Subcutaneous abdominal adipose tissue (tissue), 5 donors: ENCODE measurements around the gene DTX2.
"Not testable (repeated sequence)": the region's sequence is repeated elsewhere in the genome, so short reads cannot be mapped to it uniquely, and the experiment has no call there.

ENCODE experiments used
- H3K27ac ChIP-seq: one replicate; pipeline ENCODE4 v1.7.0; 2013; ENCODE audit warnings: low read depth, mild to moderate bottlenecking, inconsistent platforms, low read length, moderate library complexity
- H3K27me3 ChIP-seq, 5 donors: one replicate each; pipeline ENCODE4 v1.7.0; 2013; ENCODE audit warnings: low read length in 5 of 5, inconsistent platforms in 1 of 5; ENCODE audit not compliant: control insufficient read depth in 5 of 5, insufficient read depth in 4 of 5
- H3K36me3 ChIP-seq, 5 donors: one replicate each; pipeline ENCODE4 v1.7.0; 2013; ENCODE audit warnings: low read length in 5 of 5; ENCODE audit not compliant: control insufficient read depth in 5 of 5, insufficient read depth in 5 of 5
- H3K4me1 ChIP-seq, 5 donors: one replicate each; pipeline ENCODE4 v1.7.0; 2013; ENCODE audit warnings: low read length in 5 of 5, mild to moderate bottlenecking in 3 of 5, moderate library complexity in 1 of 5; ENCODE audit not compliant: control insufficient read depth in 5 of 5, insufficient read depth in 5 of 5
- H3K4me3 ChIP-seq, 5 donors: one replicate each; pipeline ENCODE4 v1.7.0; 2013; ENCODE audit warnings: low read length in 5 of 5, low read depth in 1 of 5
- H3K9ac ChIP-seq, 5 donors: one replicate each; pipeline ENCODE4 v1.7.0; 2013; ENCODE audit warnings: low read length in 5 of 5, mild to moderate bottlenecking in 4 of 5, moderate library complexity in 3 of 5
- H3K9me3 ChIP-seq, 5 donors: one replicate each; pipeline ENCODE4 v1.7.0; 2013; ENCODE audit warnings: low read length in 5 of 5; ENCODE audit not compliant: control insufficient read depth in 5 of 5
- donor health status: healthy.
- donor health status: healthy.
- donor health status: healthy.
- donor health status: healthy.
- donor health status: healthy.

The DTX2 gene

DNA sequence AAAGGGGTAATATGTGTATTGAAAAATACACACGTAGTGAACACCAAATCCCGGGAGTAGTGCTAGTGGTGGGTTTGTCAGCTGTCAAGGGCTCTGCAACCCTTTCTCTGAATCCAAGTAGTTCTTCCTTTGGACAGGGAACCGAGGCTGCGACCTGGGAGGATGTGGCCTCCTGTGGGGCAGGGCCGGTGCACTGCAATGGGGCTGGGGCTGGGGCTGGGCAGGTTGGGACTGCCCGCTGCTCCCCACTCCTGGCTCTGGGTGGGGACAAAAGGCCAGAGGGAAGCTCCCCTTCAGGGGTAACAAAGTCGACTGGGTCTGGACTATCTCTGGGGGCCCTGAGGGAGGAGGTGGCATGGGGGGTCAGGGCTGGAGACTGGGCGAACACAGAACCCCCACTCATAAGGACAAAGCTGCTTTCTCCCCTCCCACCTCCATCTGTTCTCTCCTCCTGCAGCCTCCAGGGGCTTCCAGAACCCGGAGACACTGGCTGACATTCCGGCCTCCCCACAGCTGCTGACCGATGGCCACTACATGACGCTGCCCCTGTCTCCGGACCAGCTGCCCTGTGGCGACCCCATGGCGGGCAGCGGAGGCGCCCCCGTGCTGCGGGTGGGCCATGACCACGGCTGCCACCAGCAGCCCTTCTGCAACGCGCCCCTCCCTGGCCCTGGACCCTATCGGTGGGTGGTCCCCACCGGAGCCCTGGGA, 49.8 kb downstream of the DTX2 start:
- not testable (repeated sequence) for H3K27ac ChIP-seq, H3K9me3 ChIP-seq, H3K9ac ChIP-seq, H3K27me3 ChIP-seq, H3K4me3 ChIP-seq, H3K36me3 ChIP-seq
- peaks cover 0 to 23% (median 20%) of the 10 kb centered on the region in 5 donors for H3K4me1 ChIP-seq

DNA sequence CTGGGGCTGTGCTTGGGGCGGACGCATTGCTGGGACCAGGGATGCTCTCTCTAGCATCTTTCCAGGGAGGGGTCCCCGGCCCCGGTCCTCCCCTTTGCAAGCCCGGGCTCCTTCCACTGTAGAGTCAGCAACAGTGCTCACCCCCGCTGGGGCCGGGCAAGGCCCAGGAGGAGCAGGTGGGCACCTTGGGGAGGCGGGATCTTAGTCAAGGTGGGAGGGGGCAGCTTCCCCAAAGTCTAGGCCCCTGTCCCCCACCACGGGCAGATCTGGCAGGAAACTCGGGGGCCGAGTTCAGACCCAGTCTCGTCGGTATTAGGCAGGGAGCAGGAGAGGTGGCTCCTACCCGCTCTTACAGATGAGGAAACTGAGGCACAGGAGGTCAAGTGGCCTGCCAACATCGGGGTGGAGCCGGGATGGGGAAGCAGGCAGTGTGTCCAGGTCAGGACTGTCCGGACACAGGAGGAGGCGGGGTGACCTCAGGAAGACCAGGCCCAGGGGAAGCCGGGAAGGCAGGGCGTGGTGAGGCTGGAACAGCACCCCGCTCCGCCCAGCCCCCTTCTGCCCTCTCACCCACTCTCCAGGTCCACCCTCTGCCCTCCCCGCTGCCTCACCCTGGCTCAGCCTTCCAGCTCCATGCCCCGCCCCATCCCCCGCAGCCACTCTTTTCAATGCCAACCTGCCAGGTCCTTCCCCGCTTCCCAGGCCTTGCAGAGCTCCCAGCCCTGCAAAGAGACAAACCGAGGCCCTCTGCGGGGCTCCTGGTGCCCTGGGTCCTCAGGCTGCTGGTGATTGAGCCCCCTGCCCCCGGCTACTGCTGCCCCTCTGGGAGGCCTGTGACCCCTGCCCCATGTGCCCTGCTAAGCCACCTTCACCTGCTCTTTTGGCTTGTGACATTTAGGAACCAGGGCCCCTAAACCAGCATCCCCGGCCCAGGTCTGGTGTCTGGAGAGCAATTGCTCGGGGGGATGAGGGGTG, 50.7 kb downstream of the DTX2 start:
- H3K27me3 ChIP-seq, H3K36me3 ChIP-seq: not testable (repeated sequence)
- H3K27ac ChIP-seq = peak overlapping the region; percentile 10

GRCh38 chr7:76512941-76513816, 51.7 kb downstream of the DTX2 start:
- Histone ChIP-seq H3K9ac (peak overlapping the region in 2 of 5 donors; percentile 11 to 56), H3K27me3 (no peaks in the 10 kb centered on the region), H3K27ac (peak overlapping the region; percentile 10), H3K4me3 (peak overlapping the region in 1 of 5 donors; percentile 7), H3K9me3 (no peaks in the 10 kb centered on the region), H3K4me1 (peaks cover 0 to 23% (median 20%) of the 10 kb centered on the region in 5 donors), H3K36me3 (no peaks in the 10 kb centered on the region)

More for the DNA sequence above, 50.7 kb downstream of the DTX2 start:
- not testable (repeated sequence) for H3K9ac ChIP-seq, H3K9me3 ChIP-seq, H3K4me3 ChIP-seq
- peaks cover 0 to 23% (median 20%) of the 10 kb centered on the region in 5 donors for H3K4me1 ChIP-seq

DNA sequence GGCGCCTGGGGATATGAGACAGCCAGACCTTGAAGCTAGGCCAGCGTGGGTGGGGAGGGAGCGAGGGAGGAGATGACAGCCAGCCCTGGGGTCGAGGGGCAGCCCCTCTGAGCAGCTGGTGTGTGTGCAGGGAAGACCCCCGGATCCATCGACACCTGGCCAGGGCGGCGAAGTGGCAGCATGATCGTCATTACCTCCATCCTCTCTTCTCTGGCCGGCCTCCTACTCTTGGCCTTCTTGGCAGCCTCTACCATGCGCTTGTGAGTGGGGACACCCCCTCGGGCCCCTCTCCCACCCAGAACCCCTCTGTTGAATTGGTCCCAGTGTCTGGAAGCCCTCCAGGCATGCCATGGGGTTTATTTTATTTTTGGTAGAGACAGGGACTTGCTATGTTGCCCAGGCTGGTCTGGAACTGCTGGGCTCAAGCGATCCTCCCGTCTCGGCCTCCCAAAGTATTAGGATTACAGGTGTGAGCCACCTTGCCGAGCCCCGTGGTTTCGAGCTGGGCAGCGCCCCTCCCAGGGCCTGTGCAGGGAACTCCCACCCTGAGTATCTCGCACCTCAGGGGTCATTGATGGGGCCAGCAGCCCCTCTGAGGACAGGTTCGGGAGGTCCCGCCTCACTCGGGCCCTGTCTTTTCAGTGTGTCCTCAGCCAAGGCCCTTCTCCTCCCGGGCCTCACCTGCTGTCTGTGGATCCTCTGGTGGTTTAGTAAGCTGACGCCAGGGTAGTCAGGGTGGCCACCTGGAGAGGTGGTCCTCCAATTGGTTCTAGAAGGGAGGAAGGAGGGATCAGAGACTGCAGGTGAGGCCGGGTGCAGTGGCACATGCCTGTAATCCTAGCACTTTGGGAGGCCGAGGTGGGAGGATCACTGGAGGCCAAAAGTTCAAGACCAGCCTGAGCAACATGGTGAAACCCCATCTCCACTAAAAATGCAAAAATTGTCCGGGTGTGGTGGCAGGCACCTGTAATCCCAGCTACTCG, 52.6 kb downstream of the DTX2 start:
- Histone ChIP-seq H3K36me3 (no peaks in the 10 kb centered on the region), H3K4me1 (peaks cover 0 to 23% (median 20%) of the 10 kb centered on the region in 5 donors), H3K9me3 (no peaks in the 10 kb centered on the region), H3K4me3 (no peak overlapping the region), H3K27me3 (no peaks in the 10 kb centered on the region), H3K9ac (no peak overlapping the region), H3K27ac (no peak overlapping the region)

GRCh38 chr7:76514926-76515771, 53.6 kb downstream of the DTX2 start:
- Histone ChIP-seq H3K9ac (no peak overlapping the region), H3K27ac (no peak overlapping the region), H3K36me3 (no peaks in the 10 kb centered on the region), H3K9me3 (no peaks in the 10 kb centered on the region), H3K4me3 (no peak overlapping the region), H3K4me1 (peaks cover 0 to 18% (median 16%) of the 10 kb centered on the region in 5 donors), H3K27me3 (no peaks in the 10 kb centered on the region)

DNA sequence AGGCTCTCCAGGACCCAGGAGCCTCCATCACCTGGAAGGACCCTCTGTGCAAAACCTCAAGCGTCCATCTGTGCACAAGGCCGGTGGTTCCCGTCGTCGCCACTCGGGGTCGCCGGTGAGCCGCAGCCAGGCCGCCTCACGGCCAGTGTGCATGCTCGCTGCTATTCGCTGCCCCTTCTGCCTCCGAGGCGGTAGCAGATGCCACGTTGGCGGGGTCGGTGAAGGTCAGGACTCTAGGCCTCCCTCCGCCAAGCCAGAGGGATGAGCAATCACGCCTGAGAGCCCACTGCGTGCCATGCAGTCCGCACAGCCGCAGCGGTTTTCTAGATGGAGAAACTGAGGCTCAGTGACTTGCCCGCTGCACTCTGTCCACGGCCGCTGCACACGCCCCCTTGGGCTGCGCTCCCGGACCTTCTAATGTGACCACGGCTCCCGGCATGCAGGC, 54.5 kb downstream of the DTX2 start:
- peaks cover 0 to 18% (median 12%) of the 10 kb centered on the region in 5 donors for H3K4me1 ChIP-seq
- no peak overlapping the region for H3K9ac ChIP-seq
- no peaks in the 10 kb centered on the region for H3K27me3 ChIP-seq
- peak overlapping the region in 1 of 5 donors; percentile 43 for H3K4me3 ChIP-seq
- no peaks in the 10 kb centered on the region for H3K36me3 ChIP-seq
- no peaks in the 10 kb centered on the region for H3K9me3 ChIP-seq
- H3K27ac ChIP-seq = no peak overlapping the region

- H3K4me3 ChIP-seq, H3K27ac ChIP-seq, H3K9ac ChIP-seq, H3K36me3 ChIP-seq, H3K27me3 ChIP-seq, H3K9me3 ChIP-seq: not testable (repeated sequence)
- peaks cover 0 to 16% (median 12%) of the 10 kb centered on the region in 5 donors for H3K4me1 ChIP-seq
Observed at GRCh38 chr7:76516932-76517331, 55.4 kb downstream of the DTX2 start.

- not testable (repeated sequence) for H3K9ac ChIP-seq, H3K4me3 ChIP-seq, H3K27ac ChIP-seq, H3K9me3 ChIP-seq, H3K4me1 ChIP-seq, H3K27me3 ChIP-seq, H3K36me3 ChIP-seq
Observed at GRCh38 chr7:76526183-76526582, 64.7 kb downstream of the DTX2 start.
